Kidney (tissue), 14 donors: ENCODE measurements around the gene SLC43A3. TPM values are rescaled to one million over a fixed set of nuclear protein-coding genes. Genes with fewer than 3 reads are reported as not detected.

ENCODE experiments used
- DNase-seq, 5 donors: peaks; one replicate each; pipeline ENCODE4 v3.0.0-alpha.2; 2013 to 2020
- FAIRE-seq: peaks from 2 replicates; lab custom pipeline; 2012; peaks lifted over from hg19 to GRCh38; lab: Jason Lieb, UNC
- H3K27ac ChIP-seq, 2 donors: one replicate each; pipeline ENCODE4 v1.7.0; 2013; ENCODE audit warnings: low read depth in 2 of 2, low read length in 2 of 2, inconsistent platforms in 1 of 2
- H3K27me3 ChIP-seq: one replicate; pipeline ENCODE4 v1.7.1; 2013; ENCODE audit warnings: low read length, inconsistent platforms; ENCODE audit not compliant: control insufficient read depth, insufficient read depth
- H3K36me3 ChIP-seq, 3 donors: one replicate each; pipeline versions ENCODE4 v1.7.0 to v1.7.1; 2013; ENCODE audit warnings: low read length in 3 of 3, control low read depth in 1 of 3, inconsistent platforms in 1 of 3; ENCODE audit not compliant: insufficient read depth in 3 of 3, control insufficient read depth in 2 of 3
- H3K4me1 ChIP-seq, 3 donors: one replicate each; pipeline versions ENCODE4 v1.7.0 to v1.7.1; 2013; ENCODE audit warnings: low read length in 3 of 3, inconsistent platforms in 1 of 3, low read depth in 1 of 3; ENCODE audit not compliant: control insufficient read depth in 2 of 3, insufficient read depth in 2 of 3
- H3K4me3 ChIP-seq, 3 donors: one replicate each; pipeline versions ENCODE4 v1.7.0 to v1.8.1; 2013; ENCODE audit warnings: low read length in 3 of 3, control low read depth in 1 of 3, inconsistent platforms in 1 of 3
- H3K9ac ChIP-seq, 3 donors: one replicate each; pipeline versions ENCODE4 v1.7.0 to v1.7.1; 2013; ENCODE audit warnings: low read length in 3 of 3, control low read depth in 1 of 3, inconsistent platforms in 1 of 3
- H3K9me3 ChIP-seq, 3 donors: one replicate each; pipeline versions ENCODE4 v1.7.0 to v1.7.1; 2013; ENCODE audit warnings: low read length in 3 of 3, control low read depth in 1 of 3, inconsistent platforms in 1 of 3; ENCODE audit not compliant: control insufficient read depth in 2 of 3, insufficient read depth in 1 of 3
- CTCF ChIP-seq: IDR thresholded peaks from 3 replicates; pipeline ENCODE4 v1.5.1; 2012; ENCODE audit warnings: mild to moderate bottlenecking, moderate library complexity, borderline replicate concordance; ENCODE audit not compliant: insufficient read depth; ENCODE audit errors: extremely low read depth
- intact Hi-C: fragments of 100-400 bp; cut with DNase I; formaldehyde crosslinking; loops from one replicate; pipeline ENCODE4 v1.11.1; 2022
- polyA plus RNA-seq: library from polyadenylated mRNA; stranded (reverse); fragments of 350-450 nt; fragmentation: Illumina TruSeq; extraction: RNeasy Lipid Tissue Mini Kit (QIAGEN cat#74804); gene quantifications from one replicate; pipeline ENCODE4 v1.2.3, GENCODE V29; 2014; ENCODE audit warnings: low read depth, low replicate concordance; ENCODE audit not compliant: insufficient read depth
- total RNA-seq: library from RNA; stranded (reverse); fragmentation: NEBNext Ultra II Directional; extraction: Animal tissue kit (Norgen Biotek cat#: 25700); gene quantifications from one replicate; pipeline ENCODE4 v1.2.1, GENCODE V29; 2021
- donor health status: control.
- donor health status: control.
- donor health status: control.
- donor health status: control.
- donor health status: control.
- donor health status: DM: yes; HTN: yes; CAD: no.
- donor health status: Normal renal cell carcinoma (clear cell type).

SLC43A3 gene
- total and polyA plus RNA-seq, 2 donors from 2014 or later, result 6.0 to 39.8 TPM

GRCh38 chr11:57414612-57415212, 12.2 kb downstream of the SLC43A3 start:
- H3K4me1 ChIP-seq, result no peaks in the 10 kb centered on the region
- H3K27ac ChIP-seq, result no peak overlapping the region
- FAIRE-seq (no peak), DNase-seq (no peak)
- intact Hi-C loops, result no loop called here
- no peak for TF ChIP-seq CTCF
- H3K9me3 ChIP-seq, result no peaks in the 10 kb centered on the region
- no peak overlapping the region for H3K9ac ChIP-seq
- no peaks in the 10 kb centered on the region for H3K27me3 ChIP-seq
- peaks cover 0 to 4% (median 3%) of the 10 kb centered on the region in 3 donors for H3K36me3 ChIP-seq
- no peak overlapping the region for H3K4me3 ChIP-seq

- H3K9me3 ChIP-seq, result no peaks in the 10 kb centered on the region
- TF ChIP-seq CTCF, result no peak
- no peaks in the 10 kb centered on the region for H3K27me3 ChIP-seq
- FAIRE-seq (no peak), DNase-seq (no peak)
- intact Hi-C loops, result no loop called here
- no peaks in the 10 kb centered on the region for H3K4me1 ChIP-seq
- H3K9ac ChIP-seq, result no peak overlapping the region
- peaks cover 0 to 4% (median 3%) of the 10 kb centered on the region in 3 donors for H3K36me3 ChIP-seq
- H3K27ac ChIP-seq, result no peak overlapping the region
- no peak overlapping the region for H3K4me3 ChIP-seq
These were observed 13.2 kb downstream of the SLC43A3 start for GRCh38 chr11:57413681-57414080.

- no peaks in the 10 kb centered on the region for H3K9me3 ChIP-seq
- no peak overlapping the region for H3K9ac ChIP-seq
- intact Hi-C loops, result no loop called here
- H3K27me3 ChIP-seq, result no peaks in the 10 kb centered on the region
- TF ChIP-seq CTCF, result no peak
- FAIRE-seq (no peak), DNase-seq (no peak)
- H3K4me3 ChIP-seq, result no peak overlapping the region
- no peak overlapping the region for H3K27ac ChIP-seq
- peaks cover 0 to 2% (median 2%) of the 10 kb centered on the region in 3 donors for H3K36me3 ChIP-seq
- no peaks in the 10 kb centered on the region for H3K4me1 ChIP-seq
These were observed 16.6 kb downstream of the SLC43A3 start for GRCh38 chr11:57410287-57410686.
